Heart left ventricle (tissue), 13 donors: Measurements from ENCODE around the gene GPR12.

Experiments used
- POLR2A ChIP-seq, 2 donors: fragments of 450-650 bp; IDR thresholded peaks; one replicate each; pipeline ENCODE4 v1.6.1; 2017; ENCODE audit warnings: antibody characterized with exemption in 2 of 2, mild to moderate bottlenecking in 2 of 2, moderate library complexity in 2 of 2
- TF ChIP-seq, protein P1 (sequence below), 12 donors: fragments of 200-600 bp; sonication (generic) in 4 of 12; IDR thresholded peaks; one replicate each; pipeline versions ENCODE4 v1.5.0 to v1.8.0; 2018 to 2022; ENCODE audit warnings: antibody characterized with exemption in 12 of 12, mild to moderate bottlenecking in 5 of 12
- donor health status: ischemic (EF 13 %, LVEDD 7.1; RV severe dilation, severe dysfunction).
- donor health status: DM: no; HTN: yes; CAD: no.
- donor health status: DM: no; HTN: no; CAD: no.
- donor health status: ischemic (EF 25% LVEDD 6.9; RV normal size, moderate dysfunction).
- donor health status: ischemic (EF 25% LVEDD 5.7; RV mildly dilated, moderate dysfunction).
- donor health status: ischemic (EF 35%, LVEDD 5.7; RV mildly dilated, moderate dysfunction).
- donor health status: nonischemic (EF 11% LVEDD 7.7; RV severe dilation, severe dysfunction).
- donor health status: DM: yes; HTN: yes; CAD: no.
- donor health status: PGD.
- donor health status: ischemic (EF 29% LVEDD 5.4; RV normal size, mild dysfunction).
- donor health status: nonischemic (EF 23%, LVEDD 6.1; RV moderate dilation, normal function).

DNA sequence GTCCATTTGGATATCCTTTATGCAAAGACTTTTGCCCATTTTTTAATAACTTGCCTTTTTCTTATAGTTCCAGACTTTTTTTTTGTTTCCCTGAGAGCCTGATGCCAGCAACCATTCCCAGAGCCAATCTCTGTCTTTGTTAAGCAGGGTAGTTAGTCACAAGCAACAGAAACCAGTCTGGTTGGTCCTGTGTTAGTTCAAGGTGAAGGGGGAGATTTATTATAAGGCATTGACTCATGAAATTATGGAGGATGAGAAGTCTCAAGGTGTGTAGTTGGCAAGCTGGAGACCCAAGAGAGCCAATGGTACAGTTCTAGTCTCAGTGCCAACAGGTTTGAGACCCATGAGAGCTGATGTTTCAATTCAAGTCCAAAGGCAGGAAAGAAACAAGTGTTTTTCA lies 33.0 kb downstream of the GPR12 start:
- TF ChIP-seq, protein P1, sequence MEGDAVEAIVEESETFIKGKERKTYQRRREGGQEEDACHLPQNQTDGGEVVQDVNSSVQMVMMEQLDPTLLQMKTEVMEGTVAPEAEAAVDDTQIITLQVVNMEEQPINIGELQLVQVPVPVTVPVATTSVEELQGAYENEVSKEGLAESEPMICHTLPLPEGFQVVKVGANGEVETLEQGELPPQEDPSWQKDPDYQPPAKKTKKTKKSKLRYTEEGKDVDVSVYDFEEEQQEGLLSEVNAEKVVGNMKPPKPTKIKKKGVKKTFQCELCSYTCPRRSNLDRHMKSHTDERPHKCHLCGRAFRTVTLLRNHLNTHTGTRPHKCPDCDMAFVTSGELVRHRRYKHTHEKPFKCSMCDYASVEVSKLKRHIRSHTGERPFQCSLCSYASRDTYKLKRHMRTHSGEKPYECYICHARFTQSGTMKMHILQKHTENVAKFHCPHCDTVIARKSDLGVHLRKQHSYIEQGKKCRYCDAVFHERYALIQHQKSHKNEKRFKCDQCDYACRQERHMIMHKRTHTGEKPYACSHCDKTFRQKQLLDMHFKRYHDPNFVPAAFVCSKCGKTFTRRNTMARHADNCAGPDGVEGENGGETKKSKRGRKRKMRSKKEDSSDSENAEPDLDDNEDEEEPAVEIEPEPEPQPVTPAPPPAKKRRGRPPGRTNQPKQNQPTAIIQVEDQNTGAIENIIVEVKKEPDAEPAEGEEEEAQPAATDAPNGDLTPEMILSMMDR (IDR thresholded peaks at IDR 0.05) = no peak
- no peak for TF ChIP-seq POLR2A (IDR thresholded peaks at IDR 0.05)
